Measurements from ENCODE around the gene ASB18. TPM values are rescaled to one million over a fixed set of nuclear protein-coding genes. Genes with fewer than 3 reads are reported as not detected.

Gene ASB18
- total and polyA plus RNA-seq, 2 of the 8 experiments (the other 6 are each of a cell fraction or from before 2014, with no cell fraction given): not detected

DNA sequence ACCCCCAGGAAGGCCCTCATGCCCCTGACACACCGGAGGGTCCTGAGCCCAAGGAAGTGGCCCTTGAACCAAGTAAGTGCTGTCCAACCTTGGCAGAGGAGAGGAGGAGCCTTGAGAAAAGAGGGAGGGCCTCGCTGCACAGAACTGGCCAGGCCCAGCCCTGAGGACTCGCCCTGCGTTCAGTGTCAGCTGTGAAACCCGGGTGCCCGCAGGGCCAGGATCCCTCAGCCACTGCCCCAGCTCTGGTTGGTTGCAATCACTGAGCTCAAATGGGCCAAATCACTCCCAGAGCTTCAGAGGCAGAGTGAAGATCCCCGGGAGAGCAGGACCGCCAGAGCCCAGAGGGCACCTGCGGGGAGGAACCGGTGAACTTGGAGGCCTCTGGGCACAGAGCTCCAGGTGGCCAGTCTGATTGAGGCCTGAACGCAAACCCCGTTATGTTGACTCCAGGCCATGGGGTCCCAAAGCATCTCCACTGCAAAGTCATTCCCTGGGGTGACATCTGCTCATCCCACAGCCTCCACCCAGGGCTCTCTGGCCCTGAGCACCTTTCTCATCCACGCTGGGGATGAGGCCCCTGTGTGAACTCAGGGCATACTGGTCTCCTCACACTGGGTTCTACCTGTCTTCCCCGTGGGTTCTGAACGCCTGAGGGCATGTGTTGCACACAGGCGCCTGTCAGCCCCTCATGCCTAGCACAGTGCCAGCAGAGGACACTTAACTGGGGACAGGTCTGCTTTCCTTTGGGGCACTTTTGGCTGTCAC, 107.9 kb downstream of the ASB18 start (continued):
- TF ChIP-seq, protein P1, sequence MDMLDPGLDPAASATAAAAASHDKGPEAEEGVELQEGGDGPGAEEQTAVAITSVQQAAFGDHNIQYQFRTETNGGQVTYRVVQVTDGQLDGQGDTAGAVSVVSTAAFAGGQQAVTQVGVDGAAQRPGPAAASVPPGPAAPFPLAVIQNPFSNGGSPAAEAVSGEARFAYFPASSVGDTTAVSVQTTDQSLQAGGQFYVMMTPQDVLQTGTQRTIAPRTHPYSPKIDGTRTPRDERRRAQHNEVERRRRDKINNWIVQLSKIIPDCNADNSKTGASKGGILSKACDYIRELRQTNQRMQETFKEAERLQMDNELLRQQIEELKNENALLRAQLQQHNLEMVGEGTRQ (IDR thresholded peaks at IDR 0.05; ENCODE audit: low read length): no peak
- TF ChIP-seq MAFK (IDR thresholded peaks at IDR 0.05; ENCODE audit: low read depth, low read length) (no peak), RFX5 (IDR thresholded peaks at IDR 0.05; ENCODE audit: borderline replicate concordance, low read depth, low read length) (no peak), SUZ12 (IDR thresholded peaks at IDR 0.05; ENCODE audit: low read length) (no peak), NRF1 (IDR thresholded peaks at IDR 0.05; ENCODE audit: low read depth, low read length) (no peak), RNF2 (IDR thresholded peaks at IDR 0.05; ENCODE audit: borderline replicate concordance, low read depth, low read length, missing control alignments, poor library complexity, severe bottlenecking) (no peak)
- TF ChIP-seq, protein P2, sequence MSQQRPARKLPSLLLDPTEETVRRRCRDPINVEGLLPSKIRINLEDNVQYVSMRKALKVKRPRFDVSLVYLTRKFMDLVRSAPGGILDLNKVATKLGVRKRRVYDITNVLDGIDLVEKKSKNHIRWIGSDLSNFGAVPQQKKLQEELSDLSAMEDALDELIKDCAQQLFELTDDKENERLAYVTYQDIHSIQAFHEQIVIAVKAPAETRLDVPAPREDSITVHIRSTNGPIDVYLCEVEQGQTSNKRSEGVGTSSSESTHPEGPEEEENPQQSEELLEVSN (IDR thresholded peaks at IDR 0.05): no peak

Measured in H1 (cell line).